ENCODE measurements around the gene ATP8B3.

- TF ChIP-seq CTCF (IDR thresholded peaks at IDR 0.05 in 4 of 5, conservative IDR thresholded peaks at IDR 0.05 in 1 of 5) (peak in 3 of 5 experiments; percentile 9 to 32 (median 25)), POLR2A (IDR thresholded peaks at IDR 0.05) (peak in 1 of 2 donors; percentile 6)
Observed at GRCh38 chr19:1812426-1813191, 533 bp upstream of the ATP8B3 start.
